ENCODE results near the gene MBD4.
"Not testable (repeated sequence)": the region's sequence is repeated elsewhere in the genome, so short reads cannot be mapped to it uniquely, and the experiment has no call there.

The MBD4 gene

DNA sequence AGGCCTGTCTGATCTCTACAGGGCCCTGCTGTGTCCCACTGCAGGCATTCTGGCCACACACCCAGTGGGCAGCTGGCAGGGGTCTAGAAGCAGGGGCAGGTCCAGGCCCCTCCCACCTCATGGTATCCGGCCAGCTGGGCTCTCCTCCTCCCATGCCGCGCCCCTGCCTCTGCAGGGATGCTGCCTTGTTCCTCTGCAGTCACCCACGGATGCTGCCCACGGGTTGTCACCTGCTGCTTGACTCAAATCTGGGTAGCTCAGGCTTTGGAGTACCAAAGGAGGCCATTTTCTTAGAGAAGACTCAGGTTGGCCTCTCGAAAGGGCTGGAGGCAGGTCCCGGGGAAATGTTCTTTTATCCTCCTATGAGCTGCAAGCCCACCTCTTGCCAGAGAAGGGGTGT lies 36.3 kb downstream of the MBD4 start:
- DNase-seq, result no peak

DNA sequence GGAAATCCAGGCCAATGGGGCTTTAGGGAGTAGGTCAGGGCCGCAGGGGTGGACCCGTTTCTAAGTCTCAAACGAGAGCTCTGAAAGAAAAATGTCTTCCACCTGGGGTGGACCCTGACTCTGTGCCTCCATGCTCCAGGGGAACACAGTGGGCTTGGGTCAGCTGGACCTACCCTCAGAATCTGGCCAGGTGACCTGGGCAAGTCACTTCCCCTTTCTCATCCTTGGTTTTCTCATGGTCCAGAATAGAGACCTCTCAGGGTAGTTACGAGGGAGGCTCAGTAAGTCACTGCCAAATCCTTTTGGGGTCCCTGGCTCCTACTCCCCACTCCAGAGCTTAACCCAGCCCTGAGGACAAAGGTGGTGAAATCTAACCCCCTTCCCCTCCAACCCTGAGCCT lies 37.1 kb downstream of the MBD4 start:
- DNase-seq, result no peak

DNA sequence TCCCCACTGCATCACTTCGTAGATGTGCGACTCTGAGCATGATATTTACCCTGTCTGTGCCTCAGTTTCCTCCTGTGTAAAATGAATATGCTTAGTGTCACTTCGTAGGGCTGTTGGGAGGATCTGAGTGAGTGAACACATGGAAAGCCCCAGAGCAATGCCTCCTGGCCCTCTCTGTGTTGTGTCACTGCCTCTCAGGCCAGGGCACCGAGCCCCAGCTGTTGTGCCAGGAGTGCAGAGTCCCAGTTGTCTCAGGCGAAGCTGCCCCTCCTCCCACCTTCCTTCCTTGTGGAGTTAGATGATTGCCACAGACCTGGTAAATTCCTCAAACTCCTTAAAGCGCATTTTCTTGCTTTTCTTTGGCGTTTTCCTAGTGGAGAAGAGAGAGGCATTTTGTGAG lies 37.5 kb downstream of the MBD4 start:
- DNase-seq, result no peak

DNA sequence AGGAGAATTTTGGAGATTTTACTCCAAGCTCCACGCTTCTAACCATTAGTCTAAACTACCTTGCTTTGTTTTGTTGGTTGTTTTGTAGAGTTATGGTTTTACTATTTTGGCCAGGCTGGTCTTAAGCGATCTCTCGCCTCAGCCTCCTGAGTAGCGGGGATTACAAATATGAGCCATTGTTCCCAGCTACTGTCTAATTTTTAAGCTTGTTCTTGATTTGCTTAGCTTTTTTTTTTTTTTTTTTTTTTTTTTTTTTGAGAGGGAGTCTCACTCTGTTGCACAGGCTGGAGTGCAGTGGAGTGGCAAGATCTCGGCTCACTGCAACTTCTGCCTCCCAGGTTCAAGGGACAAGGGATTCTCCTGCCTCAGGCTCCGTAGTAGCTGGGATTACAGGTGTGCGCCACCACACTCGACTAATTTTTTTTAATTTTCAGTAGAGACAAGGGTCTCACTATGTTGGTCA lies 39.8 kb downstream of the MBD4 start:
- DNase-seq, result no peak

DNA sequence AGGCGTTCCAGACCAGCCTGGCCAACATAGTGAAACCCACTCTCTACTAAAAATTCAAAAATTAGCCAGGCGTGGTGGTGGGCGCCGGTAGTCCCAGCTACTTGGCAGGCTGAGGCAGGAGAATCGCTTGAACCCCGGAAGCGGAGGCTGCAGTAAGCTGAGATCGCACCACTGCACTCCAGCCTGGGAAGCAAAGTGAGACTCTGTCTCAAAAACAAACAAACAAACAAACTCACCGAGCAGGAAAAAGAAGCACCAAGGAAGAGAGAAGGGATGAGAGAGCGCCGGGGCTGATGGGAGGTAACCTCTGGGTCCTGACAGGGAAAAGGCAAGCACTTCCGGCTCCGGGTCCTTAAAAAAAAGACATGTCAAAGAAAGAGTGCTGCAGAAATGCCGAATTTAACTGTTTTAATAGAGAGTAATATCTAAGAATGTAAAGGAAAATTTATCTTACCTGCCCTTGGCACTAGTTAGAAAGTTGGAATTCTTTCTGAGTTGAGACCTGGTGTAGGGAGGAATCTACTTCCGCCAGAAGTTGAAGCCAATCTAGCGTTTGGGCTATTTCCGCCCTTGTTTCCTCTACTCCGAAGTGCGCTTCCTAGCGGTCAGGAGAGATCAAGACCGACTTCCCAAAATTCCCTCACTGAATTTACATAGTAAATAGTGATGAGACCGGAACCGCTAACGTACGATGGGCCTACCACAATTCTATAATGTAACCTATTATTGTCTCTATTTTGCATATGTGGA lies 40.4 kb downstream of the MBD4 start:
- peak; percentile 67 to 77 for DNase-seq

DNA sequence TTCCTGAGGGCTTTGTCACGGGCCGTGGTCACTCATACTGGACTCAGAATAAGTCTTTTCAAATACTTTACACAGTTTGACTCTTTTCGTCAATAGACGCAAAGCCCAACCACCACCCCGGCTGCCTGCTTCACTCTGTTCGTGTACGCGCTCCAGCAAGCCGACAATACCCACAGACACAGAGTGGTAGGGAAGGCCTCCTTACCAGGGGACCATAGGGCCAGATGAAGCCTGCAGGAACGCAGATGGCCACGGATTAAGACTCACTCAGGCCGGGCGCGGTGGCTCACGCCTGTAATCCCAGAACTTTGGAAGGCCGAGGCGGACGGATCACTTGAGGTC lies 41.0 kb downstream of the MBD4 start:
- DNase-seq, result peak in 1 of 2 donors; percentile 9

DNA sequence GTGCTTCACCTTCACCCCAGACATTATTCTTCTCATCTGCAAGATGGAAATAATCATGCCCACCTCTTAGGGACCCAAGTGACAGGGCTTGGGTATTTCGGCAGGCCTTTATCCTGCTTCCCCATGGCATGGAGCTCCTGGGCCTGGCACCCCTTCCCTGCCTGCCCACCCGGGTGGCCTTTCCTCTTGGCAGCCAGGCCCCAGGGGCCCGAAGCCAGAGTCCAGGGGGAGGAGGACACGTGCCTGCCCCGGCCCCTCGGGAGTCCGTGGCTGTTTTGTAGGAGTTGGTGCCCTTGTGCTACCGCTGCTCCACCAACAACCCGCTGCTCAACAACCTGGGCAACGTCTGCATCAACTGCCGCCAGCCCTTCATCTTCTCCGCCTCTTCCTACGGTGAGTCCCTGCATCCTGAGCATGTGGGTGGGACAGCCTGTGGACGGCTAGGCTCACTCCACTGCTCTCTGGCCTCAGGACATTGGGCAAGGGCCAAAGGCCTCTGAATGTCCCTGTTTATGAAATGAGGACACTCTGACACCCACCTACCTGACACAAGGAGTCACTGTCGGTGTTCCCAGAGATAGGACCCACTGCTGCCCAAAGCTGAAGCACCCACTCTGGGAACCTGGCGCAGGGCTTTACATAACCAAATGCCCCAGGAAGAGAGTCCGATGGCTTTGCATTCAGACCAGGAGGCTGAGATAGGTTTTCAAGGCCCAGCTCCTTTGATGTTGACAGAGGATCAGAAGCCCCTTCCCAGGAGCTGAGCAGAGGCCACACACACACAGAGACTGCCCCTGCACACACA lies 45.8 kb downstream of the MBD4 start:
- DNase-seq, result not testable (repeated sequence)

DNA sequence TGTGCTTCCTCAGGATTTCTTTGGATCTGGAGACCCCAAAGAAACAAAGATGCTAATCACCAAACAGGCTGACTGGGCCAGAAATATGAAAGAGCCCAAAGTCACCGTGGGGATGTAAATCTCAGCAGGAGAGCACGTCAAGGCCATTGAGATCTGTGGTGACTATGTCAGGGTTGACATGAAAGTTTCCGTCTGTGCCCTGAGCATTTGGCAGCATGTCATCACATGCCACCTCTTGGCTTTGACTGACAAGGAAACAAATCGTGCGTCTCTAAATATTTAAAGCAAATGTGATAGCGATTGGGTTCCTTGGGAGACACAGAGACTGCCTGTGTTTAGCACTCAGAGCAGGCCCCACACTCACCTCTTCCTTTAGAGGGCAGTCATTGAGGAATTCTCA lies 46.5 kb downstream of the MBD4 start:
- DNase-seq, result no peak

DNA sequence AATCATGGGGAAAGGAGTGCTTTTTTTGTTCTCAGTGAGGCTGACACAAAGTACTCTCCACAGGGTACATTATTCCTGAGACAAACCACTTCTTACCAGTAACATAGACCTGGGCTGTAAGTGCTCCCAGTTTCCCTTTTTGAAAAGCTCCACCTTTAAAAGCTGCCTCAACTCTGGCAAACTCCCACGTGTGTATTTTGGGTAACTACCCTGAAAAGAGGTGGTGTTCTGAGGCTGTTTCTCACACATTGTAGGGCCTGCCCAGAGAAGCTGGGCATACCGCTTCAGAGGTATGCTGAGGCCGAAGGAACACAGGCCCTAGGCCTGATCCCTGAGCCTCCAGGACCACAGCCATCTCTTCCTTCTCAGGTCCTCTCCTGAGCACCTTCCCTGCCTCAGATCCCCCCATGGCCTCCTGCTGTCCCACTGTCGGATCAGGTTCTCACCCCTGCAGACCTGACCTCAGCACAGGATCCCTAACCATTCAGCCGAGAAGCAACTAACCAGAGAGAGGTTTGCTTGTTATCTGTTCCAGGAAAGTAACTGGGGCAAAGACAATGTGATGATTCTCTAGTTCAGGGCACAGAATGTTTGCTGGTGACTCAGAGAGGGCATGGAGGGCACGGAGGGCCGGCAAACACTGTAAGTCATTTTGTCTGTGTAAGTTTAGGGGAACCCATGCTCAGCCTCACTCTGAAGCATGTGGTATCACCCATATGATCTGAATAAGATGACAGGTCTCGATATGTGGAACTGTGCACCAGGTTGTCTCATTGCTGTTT lies 47.5 kb downstream of the MBD4 start:
- DNase-seq, result not testable (repeated sequence)

DNA sequence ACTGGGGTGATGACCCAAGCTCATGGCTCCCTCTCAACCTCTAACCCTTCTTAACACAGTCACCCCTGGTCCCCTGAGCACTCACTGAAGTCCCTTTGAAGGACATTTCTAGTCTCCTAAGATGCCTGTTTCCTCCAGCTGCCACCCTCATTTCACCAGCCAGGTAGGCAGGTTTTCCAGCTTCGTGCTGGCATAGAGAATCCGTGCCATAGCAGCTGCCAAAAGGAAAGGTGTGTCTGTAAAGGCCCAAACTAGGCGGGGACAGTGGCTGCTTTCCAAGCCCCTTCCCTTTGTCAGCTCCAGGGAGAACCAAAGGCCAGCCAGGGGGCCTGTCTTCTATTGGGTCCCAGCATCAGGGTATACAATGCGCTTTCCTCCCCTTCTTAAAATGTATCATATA lies 48.2 kb downstream of the MBD4 start:
- DNase-seq, result not testable (repeated sequence)

DNA sequence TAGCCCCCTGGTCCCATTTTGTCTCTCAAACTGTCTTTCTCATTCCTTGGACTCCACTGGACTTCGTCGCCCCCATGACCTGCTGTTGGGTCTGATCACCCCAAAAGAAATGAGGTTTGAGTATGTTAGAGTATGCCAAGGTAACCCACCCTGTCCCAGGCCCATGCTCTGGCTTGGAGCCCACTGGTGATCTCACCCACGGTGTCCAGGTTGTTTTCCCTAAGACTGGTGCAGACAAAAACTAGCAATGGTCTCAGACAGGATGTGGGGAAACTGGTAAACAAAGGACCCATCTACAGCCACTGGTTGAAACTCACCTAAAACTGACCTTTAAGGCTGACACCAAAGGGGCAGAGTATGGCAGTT lies 50.2 kb downstream of the MBD4 start:
- DNase-seq, result no peak

DNA sequence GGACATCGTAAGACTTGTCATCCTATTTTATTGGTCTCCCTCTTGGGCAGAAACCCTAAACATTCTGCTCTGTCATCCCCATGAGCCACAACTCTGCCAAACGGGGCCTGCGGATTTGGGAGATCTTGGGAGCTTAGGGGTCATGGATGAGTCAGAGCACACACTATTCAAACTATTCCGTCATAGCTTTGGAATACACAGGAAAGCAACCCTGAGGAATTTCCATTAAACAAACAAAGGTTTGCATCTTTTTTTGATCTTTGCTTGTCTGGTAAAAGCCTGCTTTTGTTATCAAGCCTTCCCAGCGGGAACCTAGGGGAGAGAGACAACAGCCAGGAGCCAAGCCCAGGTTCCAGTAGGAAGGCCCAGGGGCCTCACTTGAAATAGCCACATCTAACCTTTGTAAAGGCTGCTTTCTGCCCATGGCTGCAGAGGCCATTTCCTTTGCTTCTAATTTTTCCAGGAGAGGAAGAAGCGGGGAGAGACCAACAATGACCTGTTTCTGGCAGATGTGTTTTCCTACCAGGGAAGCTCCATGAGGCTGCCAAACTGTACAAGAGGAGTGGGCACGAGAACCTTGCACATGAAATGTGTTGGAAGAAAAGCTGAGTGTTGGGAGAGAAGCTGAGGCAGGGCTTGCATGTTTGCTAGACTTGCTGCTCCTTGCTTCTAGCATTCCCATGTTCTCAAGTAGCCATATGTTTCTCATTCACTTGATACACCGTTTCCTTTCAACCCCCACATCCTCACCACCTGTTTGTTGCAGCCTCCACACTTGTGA lies 50.8 kb downstream of the MBD4 start:
- not testable (repeated sequence) for DNase-seq

DNA sequence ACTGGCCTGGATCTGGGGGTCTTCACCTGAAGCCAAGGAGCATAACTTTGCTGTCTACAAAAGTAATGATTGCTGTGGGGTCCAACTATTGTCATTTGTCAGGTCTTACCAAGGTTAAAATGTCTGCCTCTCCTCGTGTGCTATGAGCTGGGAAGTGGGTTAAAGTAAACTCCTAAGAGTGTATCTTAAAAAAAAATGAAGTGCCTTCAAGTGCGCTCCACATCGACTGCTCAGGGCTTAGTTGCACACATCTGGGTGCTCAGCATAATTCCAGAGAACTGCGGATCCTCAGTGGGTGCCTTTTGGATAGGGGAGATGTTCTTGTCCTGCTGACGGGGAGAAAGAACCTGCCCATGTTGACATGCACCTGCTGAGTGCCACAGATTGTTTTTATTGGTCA lies 52.3 kb downstream of the MBD4 start:
- no peak for DNase-seq

DNA sequence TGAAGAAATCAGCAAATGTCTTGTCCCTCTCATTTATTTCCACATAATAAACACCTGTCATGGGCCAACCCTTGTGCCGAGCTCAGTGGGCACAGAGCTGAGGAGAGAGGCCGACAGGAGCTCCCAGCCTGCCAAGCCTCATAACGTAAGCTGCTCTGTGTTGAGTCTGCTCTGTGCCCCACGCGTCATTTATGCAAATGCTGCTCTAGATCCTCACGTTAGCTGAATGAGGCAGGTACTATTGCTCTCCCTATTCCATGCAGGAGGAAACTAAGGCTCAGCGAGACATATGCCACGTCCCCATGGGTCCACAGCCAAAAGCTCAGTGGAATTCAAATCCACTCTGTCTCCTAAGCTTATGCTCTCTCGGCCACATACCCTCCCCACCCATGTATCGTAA lies 52.8 kb downstream of the MBD4 start:
- DNase-seq, result no peak

DNA sequence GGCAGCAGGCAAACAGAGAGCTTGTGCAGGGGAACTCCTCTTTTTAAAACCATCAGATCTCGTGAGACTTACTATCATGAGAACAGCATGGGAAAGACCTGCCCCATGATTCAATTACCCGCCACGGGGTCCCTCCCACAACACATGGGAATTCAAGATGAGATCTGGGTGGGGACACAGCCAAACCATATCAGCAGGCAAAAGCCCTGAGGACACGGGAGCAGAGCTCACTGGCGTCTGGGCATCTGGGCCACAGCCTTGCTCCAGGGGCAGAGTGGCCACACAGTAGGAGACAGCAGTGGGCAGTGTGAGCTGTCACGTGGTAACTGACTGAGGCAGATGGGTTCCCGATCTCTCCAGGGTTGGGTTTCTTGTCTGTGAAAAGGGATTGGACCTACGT lies 54.2 kb downstream of the MBD4 start:
- not testable (repeated sequence) for DNase-seq

DNA sequence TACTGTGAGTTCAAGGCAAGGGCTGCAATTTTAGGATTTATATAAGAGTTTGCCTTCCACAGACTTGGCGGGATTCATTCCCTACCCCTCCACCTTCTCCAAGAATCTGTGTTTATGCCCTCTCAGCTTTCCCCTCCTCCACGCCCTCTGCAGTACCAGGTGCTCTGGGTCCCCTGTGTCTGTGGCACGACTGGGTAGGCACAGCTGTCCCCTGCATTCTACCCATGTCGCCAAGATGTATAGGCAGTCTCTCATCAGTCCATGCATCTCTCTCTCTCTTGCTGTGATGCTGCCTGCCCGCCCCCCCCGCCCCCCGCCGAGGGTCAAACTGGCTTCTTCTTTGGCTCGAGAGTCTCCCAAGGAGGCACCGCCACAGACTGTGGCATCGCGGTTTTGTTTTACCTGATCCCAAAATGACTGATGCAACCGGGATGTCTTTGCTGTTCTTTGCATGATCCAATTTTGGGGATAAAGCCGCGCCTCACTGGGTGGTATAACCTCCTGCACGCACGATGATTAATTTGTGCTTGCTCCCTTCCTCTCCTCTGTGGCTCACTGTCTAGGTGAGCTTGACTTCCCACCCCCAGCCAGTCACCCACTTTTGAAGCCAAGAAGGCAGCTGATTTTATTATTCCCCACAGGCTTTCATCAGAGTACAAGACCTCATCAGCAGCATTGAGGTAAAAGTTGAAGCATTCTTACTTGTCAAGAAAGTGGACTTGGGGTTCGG lies 55.0 kb downstream of the MBD4 start:
- no peak for DNase-seq

DNA sequence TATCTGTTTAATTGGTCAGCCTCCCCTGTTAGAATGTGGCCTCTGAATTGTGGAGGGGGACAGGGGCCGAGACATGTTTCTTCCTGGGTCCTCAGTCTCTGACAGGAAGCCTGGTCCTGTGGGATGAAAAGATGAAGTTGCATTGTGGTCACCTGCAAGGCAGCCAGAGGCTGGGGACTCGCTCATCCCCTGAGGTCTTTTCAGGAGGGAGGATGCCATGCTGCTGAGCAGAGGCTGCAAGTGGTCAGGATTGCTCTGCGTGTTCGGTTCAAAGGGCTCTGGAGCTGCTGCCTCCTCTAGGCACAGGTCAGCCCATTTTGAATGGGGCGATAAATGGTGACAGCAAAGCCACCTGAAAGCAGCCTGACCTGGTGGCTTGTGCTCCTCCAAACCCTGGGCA lies 55.6 kb downstream of the MBD4 start:
- DNase-seq, result not testable (repeated sequence)

DNA sequence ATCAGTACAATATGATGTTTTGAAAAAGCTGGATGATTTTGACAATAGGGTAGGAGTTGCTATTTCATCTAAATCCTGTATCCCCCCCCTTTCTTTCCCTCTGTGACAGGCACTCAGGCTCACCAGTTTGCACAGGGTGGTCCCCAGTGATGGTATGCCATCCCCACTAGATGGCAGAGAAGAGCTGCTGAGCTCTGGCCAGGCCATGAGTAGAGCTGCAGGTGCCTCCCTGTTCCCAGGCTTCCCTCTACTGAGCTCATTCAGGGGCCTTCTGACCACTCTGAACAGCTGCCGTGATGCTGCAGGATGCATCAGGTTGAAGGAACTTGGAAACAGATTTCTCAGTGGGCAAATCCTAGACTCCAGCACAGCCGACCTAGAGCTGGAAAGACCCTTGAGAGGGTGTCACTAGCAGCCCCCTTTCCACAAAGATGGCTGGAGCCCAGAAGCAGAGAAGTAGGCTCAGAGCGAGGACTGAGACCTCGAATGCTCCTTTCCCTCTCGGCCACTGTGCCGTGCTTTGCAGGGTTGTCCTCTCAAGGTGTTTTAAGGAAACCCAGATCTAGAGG lies 56.4 kb downstream of the MBD4 start:
- DNase-seq, result peak; percentile 33 to 38

DNA sequence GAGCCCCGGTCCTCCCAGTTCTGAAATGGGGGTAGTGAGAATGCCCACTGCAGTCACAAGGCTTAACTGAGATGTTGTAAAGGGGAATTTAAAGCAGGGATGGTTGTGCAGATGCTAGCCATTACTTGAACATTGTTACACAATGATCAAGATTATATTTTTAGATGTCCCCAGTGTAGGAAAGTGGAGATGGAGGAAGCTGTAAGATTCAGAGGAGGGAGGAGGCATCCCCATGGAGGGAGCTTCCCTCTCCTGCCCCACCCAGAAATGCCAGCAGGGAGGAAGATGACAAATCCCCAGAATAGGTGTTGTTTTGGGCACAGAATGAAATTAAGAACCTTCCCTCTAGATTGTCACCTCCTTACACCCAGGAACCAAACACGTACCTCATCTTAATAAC lies 57.4 kb downstream of the MBD4 start:
- DNase-seq, result no peak
